AG20443 (cell line): Measurements from ENCODE around the gene YWHAE.
"Not testable (repeated sequence)": the region's sequence is repeated elsewhere in the genome, so short reads cannot be mapped to it uniquely, and the experiment has no call there.

Experiments
- DNase-seq: peaks from one replicate; pipeline ENCODE4 v3.0.0; 2012; ENCODE audit warnings: low spot score, mixed read lengths

Gene YWHAE

DNA sequence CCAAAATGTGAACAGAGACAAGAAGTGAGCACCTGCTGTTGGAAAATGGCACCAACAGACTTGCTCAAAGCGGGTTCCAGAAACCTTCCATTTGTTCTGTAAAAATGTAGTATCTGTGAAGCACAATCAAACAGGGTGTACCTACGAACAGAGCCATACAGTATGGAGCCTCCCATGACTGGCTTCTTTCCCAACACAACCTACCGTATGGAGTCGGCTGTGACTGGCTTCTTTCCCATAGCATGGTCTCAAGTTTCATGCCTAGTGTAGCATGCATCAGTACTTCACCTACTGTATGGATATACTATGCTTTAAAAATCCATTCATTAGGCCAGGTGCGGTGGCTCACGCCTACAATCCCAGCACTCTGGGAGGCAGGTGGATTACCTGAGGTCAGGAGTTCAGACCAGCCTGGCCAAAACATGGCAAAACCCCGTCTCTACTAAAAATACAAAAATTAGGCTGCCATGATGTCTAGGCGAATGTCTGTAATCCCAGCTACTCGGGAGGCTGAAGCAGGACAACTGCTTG, 26.2 kb downstream of the YWHAE start:
- no peak for DNase-seq

DNA sequence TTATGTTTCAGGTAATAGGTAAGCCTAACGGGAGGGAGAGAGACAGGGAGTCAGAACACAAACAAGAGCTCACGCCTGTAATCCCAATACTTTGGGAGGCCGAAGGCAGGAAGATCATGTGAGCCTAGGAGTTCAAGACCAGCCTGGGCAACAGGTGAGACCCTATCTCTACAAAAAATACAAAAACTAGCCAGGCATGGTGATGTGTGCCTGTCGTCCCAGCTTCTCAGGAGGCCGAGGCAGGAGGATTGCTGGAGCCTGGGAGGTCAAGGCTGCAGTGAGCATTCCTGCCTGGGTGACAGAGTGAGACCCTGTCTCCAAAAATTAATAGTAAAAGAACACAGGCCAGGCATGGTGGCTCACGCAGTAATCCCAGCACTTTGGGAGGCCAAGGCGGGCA, 27.4 kb downstream of the YWHAE start:
- no peak for DNase-seq

DNA sequence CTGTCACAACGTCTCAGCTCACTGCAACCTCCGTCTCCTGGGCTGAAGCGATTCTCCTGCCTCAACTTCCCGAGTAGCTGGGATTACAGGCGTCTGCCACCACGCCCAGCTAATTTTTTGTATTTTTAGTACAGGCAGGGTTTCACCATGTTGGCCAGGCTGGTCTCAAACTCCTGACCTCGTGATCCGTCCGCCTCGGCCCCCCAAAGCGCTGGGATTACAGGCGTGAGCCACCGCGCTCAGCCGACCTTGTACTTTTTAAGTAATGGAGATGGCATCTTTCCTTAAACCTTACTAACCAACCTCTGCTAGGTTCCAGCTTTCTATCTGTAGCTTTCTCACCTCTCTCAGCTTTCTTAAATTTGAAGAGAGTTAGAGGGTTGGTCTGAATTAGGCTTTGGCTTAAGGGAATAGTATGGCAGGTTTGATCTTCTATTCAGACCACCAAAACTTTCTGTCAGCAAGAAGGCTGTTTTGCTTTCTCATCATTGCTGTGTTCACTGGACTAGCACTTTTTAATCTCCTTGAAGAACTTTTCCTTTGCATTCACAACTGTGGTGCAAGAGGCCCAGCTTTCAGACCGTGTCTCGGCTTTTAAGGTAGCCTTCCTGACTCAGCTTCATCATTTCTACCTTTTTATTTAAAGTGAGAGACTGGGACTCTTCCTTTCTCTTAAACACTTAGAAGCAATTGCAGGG, 28.0 kb downstream of the YWHAE start:
- DNase-seq = no peak

DNA sequence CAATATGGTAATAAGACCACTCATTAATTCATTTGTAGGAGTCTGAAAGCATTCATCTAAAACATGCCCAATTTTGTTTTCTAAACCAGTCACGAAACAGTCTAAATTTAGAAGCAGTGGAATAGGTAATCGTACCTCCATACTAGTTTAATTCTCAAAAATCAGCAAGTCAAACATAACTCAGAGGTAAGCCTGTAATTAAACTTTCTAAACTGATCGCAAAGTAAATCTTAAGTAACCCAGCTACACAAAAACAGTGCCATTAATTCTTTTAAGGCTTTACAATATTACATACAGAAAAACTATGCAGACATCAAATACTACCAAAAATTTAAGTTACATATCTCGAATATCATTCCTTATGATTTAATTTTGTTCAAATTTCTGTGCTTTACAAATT, 31.4 kb downstream of the YWHAE start:
- DNase-seq = no peak

DNA sequence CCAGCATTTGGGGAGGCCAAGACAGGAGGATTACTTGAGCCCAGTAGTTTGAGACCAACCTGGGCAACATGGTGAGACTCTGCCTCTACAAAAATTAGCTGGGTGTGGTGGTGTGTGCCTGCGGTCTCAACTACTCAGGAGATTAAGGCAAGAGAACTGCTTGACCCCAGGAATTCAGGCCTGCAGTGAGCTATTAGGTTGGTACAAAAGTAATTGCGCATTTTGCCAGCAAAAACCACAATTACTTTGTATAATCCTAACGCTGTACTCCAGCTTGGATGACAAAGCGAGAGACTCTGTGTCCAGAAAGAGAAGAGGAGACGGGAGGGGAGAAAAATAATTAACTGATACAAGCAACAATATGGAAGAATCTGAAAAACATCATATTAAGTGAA, 32.7 kb downstream of the YWHAE start:
- DNase-seq = no peak

DNA sequence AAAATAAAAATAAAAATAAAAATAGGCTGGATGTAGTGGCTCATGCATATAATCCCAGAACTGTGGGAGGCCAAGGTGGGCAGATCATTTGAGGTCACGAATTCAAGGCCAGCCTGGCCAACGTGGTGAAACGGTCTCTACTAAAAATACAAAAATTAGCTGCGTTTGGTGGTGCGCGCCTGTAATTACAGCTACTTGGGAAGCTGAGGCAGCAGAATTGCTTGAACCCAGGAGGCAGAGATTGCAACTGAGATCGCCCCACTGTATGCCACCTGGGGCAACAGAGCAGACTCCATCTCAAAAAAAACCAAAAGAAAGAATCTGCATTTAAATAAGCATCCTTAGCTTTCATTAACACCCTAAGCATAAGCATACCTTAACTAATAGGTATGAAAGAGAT, 33.8 kb downstream of the YWHAE start:
- DNase-seq = no peak

DNA sequence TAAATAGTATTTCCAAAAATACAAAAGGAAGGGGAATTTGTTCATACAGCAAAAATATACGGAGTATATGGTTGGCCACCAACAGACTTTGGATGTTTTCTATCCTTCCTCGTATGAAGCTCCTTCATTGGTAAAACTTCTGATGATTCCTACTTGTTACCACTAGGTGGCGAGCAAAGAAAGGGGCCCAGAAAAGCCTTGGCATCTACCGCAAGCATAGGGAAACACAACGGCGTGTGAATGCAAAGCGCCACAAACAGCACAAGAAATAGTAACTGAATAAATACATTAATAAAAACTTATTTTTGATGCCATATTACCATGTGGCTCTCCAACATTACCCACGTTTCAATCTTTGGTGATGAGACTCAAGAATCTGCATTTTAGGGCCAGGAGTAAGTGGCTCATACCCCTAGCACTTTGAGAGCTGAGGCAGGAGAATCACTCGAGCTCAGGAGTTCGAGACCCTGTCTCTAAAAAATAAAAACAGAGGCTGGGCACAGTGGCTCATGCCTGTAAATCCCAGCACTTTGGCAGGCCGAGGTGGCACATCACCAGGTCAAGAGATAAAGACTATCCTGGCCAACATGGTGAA, 34.5 kb downstream of the YWHAE start:
- DNase-seq = peak; percentile 76

DNA sequence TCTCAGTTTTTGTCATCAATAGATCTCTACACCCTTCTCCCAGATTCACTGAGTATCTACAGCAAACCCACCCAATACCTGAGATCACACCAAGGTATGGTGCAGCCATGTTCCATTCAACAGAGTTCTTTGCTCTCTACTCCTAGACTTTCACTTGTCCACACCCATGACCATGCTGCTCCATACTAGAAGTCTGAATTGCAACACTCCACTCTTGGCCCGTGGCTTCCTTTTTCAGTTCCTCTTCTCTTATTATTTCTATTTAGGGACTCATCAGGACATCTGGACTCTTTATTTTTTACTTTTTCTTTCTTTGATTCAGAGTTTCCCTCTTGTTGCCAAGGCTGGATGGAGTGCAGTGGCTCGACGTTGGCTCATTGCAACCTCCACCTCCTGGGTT, 37.1 kb downstream of the YWHAE start:
- peak; percentile 41 for DNase-seq

DNA sequence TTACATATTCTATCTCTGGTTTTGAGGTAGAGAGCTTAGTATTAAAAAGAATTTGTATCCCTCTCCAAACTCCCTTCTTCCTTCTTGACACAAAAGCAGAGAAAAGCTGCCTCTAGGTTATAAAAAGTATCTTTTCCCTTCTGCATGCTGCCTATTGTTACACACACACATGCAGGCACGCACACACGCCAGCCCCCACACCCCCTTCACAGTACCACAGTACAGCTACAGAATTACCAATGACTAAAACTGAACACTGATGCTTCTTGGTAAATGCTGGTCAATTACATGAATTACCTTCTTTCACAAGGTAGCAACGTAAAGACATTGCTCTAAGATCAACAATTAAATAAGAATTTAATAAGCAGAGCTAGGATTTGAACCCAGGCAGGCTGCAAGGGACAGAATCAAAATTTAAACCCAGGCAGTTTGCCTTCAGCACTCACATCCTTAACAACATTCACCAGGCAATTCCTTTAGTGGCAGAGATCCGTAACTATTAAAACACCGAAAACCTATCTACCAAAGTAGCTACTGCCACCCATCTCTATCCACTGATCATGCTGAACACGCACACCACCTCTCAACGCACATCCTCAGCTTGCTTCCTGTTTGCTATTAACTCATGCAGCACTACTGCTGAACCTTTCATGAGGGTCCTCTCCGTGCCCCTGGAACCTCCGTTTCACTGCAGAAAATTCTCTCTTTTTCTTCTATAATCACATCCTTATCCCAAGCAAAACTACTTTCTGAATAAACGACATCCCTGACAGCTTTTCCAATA, 37.8 kb downstream of the YWHAE start:
- no peak for DNase-seq

DNA sequence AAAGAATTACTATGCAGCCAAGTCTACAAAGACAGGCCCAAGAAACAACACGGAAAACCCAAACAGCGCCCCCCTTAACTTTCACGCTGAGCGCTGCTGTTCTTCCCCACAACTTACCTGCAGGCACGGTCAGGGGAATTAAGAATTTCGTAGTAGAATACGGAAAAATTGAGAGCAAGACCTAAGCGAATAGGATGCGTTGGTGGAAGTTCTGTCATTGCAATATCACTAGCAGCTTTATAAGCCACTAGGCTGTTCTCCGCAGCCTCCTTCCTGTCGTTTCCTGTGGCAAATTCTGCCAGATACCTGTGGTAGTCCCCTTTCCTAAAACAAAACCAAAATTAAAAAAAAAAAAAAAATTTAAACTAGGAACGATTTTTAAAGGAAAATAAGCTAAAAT, 39.0 kb downstream of the YWHAE start:
- no peak for DNase-seq

DNA sequence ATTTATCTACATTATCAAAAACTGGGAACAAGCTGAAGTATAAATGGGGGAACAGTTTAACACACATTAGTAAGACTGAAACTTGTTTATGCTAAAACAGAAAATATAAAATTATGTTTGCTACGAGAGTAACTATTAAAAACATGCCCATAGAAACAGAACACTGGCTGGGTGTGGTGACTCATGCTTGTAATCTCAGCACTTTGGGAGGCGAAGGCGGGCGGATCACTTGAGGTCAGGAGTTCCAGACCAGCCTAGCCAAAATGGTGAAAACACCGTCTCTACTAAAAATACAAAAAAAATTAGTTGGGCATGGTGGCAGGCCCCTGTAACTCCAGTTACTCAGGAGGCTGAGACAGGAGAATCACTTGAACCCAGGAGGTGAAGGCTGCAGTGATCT, 39.7 kb downstream of the YWHAE start:
- DNase-seq = not testable (repeated sequence)

DNA sequence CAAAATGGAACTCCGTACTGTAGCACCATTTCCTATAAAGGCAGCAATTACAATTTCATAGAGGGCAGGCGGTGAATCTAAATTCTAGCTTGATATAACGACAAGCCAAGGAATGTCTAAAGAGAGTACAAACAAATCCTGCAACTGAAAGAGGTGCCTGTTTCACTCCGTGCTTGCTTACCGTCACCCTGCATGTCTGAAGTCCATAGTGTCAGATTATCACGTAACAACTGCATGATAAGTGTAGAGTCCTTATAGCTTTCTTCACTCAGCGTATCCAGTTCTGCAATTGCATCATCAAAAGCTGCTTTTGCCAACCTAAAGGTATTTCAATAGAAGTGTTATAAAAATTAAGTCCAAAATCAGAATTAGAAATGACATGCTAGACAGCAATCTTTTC, 46.0 kb downstream of the YWHAE start:
- DNase-seq = no peak

DNA sequence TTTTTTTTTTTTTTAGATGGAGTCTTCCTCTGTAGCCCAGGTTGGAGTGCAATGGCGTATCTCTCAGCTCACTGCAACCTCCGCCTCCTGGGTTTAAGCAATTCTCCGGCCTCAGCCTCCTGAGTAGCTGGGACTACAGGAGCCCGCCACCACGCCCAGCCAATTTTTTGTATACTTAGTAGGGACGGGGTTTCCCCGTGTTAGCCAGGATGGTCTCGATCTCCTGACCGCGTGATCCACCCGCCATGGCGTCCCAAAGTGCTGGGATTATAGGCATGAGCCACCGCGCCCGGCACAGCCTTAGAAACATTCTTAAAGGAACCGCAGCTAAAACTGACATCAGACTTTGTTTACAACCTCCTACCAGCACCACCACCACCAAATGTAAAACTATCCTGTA, 47.5 kb downstream of the YWHAE start:
- DNase-seq = not testable (repeated sequence)

DNA sequence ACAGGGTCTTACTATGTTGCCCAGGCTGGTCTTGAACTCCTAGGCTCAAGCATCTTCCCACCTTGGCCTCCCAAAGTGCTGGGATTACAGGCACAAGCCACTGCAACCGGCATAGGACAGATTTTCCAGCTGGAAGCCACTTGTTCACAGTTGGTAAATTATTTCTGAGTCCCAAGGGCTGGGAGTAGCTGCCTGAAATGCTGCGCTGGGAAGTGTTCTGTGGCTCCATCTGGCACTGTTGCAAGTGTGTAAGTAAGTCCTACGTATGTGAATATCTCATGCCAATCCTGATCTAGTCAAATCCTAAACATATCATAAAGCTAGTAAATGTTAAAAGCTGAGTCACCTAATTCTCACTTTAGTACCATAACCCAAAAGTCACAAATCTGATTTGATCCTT, 48.1 kb downstream of the YWHAE start:
- no peak for DNase-seq

DNA sequence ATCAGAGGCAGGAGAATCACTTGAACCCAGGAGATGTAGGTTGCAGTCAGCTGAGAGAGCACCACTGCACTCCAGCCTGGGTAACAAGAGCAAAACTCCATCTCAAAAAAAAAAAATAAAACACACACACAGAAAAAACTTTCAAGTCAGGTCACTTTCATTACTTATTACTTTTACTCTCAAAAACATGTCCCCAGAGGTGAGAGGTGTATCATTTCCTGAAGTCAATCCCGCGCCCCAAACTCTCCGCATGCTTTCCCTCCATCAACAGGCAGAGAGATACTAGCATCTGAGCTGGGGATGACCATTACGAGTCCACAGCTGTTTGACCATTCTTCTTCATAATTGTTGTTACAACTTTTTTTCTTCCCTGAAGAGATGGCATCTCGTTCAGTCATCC, 48.7 kb downstream of the YWHAE start:
- DNase-seq = no peak

DNA sequence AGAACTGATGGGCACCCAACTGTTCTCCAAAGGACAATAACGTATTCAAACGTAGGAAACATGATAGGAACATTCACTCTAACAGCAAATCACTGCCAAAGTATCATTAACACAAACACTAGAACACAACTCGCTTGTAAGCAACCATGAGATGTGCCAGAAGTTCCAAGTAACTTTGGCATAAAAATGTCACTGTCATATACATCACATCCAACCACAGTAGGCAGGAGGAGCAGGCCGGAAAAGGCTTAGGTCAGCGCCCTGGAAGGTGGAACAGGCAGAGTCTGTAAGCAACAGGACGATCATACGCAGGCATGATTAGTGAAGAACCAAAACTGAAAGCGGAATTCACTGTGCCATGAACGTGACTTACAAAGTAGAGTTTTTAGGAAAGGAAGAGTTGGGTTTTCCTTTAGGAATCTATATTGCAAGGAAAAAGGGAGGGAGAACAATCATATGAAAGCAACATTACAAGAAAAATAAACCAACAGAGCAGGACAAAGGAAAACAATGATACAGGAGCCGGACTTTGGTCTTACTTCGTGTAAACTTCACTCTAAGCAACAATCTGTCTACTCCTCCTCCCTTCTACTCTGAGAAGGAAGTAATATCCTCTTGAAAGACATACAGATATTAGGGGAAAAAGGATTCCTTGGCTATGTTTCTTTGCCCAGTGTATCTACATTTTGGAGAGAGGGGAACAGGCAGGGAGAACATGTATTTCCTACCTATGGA, 52.3 kb downstream of the YWHAE start:
- DNase-seq = peak; percentile 76

DNA sequence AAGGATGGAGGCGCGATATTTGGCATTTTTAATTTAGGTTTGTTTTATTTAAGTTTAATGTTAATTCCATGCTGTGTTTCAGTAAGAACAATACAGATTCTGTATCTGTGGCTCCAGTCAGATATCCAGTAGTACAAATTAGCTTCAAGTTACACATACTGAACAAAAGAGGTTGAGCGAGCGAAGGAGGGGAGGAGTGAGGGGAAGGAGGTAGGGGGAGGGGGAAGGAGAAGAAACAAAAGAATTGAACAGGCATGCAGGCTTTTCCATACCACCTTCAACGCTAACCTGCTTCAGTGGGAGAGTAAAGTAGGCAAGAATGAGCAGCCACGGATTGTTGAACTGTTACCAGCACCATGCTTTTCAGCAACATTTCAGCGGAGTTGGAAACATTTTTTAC, 55.5 kb downstream of the YWHAE start:
- DNase-seq = no peak

DNA sequence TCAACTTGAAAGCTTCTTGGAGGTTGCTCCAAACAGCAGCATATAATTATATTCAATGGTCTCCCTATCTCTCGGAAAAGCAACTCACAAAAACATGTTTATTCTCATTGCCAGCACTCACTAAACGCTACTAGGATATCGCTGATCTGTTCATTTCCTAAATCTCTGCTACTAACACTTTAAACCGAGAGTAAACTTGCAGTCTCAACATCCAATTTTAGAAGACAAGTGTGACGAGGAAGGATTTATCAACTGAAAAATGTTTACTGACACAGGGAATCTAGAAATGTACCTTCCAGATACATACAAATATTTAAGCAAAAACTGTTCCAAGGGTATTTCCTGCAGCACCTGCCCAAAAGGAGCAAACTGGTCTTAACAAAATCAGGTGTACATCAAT, 56.5 kb downstream of the YWHAE start:
- DNase-seq = no peak

DNA sequence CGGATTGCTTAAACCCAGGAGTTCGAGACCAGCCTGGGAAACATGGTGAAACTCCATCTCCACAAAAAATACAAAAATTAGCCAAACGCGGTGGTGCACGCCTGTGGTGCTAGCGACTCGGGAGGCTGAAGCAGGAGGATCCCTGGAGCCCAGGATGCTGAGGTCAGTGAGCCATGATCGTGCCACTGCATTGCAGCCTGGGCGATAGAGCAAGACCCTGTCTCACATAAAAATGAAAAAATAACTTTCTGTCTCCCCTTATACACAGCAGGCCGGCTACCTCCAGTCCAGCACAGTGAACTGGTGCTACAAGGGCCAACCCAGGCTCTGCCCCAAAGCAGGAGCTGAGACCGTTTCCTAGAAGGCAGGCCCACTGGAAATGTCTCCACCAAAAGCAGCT, 59.7 kb downstream of the YWHAE start:
- DNase-seq = no peak

DNA sequence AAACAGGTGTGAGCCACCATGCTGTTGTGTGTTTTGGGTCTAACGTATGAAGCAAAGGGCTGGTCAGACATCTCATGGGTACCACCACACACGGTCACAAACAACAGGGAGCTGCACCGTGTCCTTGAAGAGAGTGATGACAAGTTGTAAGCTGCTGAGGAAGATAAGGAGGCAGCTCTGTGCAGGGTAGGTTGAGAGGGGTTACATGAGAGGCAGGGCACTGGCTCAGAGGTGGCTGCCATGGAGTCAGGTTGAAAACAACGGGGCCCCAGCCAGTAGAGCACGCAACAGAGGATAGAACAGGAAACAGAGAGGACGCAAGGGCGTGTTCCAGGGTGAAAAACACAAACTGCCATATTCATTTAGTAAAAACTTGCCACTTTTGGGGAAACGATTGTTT, 68.3 kb downstream of the YWHAE start:
- DNase-seq = no peak

DNA sequence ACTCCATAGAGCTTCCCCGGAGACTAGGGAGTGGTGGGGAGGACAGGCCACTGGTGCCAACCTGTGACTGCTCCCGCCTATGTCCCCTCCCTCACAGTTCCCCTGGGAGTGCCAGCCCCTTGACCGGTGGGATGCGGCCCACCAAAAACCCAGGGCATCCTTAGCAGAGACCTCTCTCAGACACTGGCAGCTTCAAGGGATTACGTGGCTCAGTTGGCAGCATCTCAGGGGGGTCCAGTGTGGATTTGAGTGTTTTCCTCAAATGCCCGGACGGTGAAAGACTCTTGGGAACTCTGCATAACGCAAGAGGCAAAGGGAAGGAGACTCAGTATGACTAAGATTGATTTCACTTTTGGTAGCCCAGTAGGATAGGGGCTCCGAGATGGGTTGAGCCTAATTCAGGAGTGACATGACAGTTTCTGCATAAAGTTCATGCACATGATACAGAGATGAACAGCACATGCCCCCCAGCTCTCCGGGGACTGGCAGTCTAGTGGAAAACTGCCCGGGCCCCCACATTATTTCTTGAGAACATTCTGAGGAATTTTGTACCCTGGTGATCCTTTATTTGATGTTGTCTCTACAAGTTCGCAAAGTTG, 70.2 kb downstream of the YWHAE start:
- DNase-seq = no peak

DNA sequence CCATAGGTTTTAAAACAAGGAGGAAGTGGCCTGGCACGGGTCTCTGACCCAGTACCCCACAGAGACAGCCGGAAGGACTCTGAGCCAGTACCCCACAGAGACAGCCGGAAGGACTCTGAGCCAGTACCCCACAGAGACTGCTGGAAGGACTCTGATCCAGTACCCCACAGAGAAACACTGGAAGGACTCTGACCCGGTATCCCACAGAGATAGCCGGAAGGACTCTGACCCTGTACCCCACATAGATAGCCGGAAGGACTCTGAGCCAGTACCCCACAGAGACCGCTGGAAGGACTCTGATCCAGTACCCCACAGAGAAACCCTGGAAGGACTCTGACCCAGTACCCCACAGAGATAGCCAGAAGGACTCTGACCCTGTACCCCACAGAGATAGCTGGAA, 71.6 kb downstream of the YWHAE start:
- DNase-seq = no peak
